T-helper 1 cell (primary cell): ENCODE measurements around the gene FYN.

Experiments
- DNase-seq, 5 donors: peaks; one replicate each; pipeline ENCODE4 v3.0.0-alpha.2; 2012 to 2020

The FYN gene

DNA sequence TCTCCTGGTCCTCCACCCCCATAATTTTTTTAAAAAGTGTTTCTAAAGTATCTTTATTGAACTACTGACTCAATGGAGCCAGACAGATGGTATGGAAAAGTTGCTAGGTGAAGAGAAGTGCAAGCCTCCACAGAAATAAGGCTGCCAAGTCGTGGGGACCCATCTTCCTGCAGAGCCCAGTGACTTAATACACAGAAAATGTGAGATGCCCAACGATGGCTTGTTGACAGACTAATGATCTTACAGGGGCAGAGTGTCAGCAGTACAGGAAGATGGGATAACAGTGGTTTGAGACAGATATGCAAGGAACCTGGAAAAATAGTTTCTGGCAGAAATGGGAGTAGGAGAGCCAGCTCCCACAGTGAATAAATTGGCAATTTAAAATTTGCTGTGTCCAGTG, 43.3 kb downstream of the FYN start:
- DNase-seq: no peak

DNA sequence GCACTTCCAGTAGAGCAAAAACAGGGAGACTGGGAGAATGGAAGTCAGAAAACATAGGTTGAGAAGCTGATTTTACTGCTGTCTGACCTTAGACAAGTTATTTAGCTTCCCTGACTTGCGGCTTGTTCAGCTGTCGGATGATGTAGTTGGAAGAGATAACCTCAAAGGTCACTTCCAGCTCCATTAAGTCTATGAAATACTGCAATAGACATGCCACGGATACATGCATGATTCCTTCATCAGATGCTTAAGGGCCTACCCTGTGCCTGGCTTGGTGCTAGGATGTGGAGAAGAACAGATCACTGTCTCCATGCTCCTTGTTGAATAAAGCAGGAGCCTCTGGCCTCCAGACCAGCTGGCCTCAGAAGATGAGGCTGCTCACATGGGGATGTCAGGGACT, 43.7 kb downstream of the FYN start:
- no peak for DNase-seq

DNA sequence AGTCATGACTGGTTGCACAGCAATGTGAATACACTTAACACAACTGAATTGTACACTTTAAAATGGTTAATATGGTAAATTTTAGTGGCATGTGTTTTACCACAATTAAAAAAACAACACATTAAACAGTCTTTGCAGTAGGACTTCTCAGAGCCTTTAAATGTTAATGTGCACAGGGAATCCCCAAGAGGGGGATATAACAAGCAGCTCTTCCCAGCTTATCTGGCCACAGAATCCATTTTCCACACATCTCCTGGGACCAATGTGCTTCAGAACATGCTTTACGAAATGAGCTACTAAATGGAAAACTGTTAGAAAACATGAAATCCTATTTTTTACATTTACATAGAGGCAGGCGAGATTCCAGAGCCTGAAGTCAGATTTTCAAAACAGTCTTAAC, 44.4 kb downstream of the FYN start:
- no peak for DNase-seq

DNA sequence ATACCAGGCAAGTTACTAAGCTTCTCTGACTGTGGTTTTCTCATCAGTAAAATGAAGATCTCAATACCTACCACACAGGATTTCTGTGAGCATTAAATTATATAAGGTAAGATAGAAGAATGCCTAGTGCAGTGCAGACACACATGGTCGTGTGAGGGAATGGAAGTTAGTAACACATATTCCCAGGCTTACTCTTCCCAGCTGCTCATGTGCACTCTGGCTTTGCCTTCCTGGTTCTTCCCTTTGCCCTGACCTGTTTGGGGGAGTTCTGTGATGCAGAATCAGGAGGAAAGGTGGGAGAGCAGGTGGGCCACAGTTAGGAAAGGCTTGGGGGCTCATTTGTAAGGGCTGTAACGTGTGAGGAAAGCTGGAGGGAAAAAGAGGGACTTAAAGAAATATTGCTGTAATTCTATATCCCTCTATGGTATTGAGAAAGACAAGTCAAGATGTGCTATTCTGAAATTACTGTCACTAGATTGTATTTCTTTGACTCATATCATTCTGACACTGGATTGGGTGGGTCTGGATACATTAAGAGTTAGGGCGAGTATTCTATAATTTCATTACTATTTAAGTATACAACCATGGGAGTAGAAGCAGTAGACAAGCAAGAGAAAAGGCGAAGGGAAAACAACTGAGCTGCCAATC, 47.7 kb downstream of the FYN start:
- DNase-seq: no peak

DNA sequence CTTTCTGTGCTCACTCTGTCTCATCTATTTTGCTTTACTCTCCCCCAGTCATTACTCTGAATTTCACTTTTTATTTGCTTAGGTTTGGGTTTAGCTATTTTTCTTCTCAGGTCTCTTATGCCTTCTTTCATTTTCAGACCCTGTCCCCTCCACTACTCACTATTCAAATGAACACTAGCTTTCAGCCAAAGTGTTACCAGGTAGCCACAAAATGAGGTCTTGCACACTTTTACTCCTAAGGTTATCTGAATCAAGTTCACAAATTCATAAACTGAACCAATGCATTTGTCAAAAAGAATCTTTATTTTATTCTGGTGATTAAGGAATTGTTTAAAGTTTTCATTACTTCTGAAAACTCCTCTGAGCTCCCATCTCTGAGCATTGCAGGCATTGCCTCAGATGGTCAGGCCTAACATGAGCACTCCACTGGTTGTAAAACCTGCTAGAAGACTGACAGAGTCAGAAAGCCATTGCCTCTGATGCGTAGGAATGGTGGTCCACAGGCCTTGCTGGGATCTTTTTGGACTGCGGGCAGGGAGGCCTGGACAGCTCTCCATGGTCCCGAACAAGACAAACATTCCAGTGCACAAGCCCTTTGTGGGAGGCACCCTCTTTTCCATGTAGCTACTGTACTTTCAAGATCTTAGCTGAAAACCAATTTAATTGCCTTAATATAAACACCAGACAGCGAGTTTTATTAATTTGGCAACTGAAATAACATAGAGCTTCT, 48.5 kb downstream of the FYN start:
- DNase-seq: no peak

DNA sequence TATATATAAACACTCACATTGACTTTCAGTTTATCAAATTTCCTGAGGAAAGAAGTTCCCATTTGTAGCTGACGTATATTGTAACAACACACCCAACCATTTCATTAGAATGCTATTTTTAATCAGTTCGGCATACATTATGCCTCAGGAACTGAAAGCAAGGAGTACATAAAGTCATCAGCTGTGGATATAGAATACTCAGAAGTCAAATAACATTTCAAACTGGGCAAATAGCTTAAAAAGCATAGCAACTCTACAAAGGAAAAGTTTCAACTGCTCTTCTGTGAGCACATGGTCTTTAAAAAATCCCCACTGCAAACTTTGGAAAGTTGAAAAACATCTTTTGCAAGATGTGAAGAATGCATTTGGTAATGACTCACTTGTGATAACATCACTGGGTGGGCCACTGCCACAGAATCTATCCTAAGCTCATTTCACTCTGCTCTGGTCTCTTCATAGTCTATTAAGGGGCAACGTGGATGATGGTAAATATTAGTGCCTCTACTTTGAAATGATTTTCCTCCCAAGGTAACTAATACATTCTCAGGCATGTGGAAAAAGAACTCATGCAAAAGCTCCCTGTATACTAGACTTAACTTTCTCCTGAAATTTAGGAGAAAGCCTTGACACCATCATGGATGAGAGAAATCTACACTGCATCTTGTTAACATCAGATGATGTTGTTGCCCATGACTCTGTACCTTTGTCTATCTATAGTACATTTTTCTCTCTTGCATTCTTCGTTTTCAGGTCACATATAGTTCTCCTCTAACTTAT, 49.2 kb downstream of the FYN start:
- no peak for DNase-seq

DNA sequence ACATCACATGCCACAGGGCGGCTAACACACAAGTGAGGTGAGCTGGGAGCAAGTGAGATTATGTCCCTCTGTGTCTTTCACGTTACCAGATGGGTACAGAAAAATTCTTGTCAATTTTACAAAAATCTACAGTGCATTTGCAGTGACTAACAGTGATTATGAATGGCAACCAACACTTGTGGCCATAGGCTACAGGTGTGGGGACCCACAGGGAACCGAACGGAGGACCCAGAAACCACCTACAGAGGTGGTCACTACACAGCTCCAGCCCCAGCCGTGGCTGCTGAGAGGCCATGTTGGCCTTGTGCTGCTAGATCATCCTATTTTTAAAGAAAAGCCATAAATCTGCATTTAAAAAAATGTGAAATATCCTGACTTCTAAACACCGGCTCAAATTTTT, 50.2 kb downstream of the FYN start:
- DNase-seq: no peak

DNA sequence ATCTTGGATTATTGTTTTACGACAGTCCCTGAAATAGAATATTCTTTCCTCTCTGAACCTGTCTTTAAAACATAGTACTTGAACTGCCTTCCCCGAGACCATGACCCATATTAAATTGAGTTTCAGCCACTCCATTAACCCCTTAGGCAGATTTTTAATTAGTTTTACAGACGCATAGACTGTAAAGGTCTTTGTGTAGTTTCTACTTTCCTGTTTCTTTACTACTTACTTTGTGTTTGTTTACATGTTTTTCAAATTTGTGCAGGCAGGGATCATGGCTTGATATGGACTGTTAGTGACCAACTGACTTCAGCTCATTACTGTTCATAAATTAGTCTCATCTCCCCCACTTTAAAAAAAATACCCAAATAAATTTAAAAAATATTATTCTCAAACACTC, 53.8 kb downstream of the FYN start:
- no peak for DNase-seq

DNA sequence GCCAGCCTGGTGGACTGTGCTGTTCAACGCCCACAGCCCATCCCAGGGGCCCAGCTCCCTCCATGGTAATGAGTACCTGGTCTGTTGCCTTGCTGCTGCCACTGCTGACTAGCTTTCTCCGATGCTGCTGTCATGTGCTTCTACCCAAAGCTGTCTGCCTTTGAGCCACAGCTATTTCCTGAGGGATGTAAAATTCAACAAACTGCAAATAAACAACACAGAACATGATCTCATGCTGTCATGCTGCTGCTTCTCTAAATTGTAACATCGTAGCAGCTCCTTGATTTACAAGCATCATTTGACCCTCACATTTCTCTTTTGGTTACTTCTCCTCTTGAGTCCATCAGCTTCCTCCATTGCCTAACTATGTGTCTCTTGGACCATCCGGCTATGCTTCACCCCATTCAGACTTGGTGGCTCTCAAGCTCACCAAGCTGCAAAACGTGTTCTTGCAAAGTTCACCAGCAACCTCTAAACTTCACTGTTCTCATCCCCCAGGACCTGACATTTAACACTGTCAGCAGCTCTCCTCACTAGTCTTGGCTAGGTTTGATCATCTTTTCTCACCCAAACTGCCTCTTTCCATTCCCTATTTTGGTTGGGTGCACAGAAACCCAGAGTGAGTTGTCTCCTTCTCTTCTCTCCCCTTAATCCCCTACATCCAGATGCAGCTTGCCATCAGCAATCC, 54.6 kb downstream of the FYN start:
- DNase-seq: no peak

DNA sequence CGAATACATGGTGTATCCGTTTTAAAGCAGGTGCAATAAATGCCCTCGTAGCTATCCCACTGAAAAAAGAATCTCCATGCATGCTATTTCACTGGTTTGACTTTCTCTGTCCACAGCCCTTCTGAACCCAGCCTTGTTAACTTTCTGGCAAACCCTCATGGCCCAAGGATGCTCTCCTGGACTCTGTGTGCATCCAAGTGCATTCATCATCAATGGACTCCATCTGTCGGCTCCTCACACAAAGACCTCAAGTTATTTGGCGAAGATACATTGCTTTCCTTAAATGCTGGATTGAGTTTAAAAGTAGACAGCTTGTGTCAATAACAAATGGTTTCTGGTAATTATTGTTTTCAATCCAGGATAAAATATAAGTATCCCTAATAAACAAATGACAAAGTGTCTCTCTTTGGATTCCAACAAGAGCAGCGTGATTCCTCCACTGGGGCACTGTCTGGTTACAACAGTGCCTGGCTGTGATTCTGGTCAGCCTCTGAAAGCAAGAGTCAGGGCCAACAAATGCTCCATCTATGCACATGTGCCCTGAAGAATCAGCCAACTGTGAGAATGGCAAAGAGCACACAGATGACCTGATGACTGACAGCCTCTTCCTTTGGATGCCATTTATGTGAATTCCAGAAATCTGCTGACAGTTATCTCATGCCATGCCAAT, 55.7 kb downstream of the FYN start:
- no peak for DNase-seq

DNA sequence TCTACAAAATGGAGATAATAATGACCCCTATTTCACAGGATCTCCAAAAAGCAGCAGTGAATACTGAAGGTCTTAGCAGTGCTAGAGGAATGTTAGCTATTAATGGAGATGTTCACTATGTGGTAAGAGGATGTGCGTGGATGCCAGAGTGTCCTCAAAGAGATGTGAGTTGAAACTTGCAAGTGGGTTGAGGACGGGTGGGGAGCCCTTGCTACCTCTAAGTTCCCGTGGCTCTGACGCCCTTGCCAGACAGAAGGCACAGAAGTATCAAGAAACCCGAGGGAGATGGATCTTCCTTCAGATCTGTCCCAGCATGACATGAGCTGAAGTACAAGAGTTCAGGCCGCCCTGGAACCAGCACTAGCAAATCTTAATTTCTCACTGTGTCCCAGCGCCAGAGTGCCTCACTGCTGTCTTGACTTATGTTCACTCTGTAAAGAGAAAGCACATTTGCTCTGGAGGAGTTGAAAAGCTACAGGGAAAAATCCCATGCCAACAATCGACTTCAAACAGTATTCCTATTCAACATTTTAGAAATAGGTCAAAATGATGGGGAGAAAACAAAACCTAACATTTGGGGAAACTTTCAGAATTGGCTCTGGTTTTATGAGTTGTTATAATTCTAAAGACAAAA, 59.5 kb downstream of the FYN start:
- DNase-seq: no peak

DNA sequence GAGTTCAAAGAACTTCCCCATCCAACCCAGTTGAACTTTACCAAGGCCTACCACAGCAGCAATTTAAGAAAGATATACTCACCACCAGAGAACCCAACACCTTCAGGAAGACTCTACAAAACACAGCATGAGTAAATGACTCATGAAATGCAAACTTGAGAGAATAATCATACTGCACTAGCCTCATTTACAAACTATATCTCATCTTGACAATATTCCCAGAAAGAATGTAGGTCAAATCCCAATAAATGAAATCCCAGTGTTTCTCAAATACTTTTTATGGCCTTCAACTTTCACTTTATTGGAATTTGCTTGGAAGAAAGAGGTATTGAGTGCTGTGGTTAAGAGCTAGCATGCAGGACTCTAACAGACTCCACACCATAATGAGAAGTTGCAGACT, 60.0 kb downstream of the FYN start:
- DNase-seq: no peak

DNA sequence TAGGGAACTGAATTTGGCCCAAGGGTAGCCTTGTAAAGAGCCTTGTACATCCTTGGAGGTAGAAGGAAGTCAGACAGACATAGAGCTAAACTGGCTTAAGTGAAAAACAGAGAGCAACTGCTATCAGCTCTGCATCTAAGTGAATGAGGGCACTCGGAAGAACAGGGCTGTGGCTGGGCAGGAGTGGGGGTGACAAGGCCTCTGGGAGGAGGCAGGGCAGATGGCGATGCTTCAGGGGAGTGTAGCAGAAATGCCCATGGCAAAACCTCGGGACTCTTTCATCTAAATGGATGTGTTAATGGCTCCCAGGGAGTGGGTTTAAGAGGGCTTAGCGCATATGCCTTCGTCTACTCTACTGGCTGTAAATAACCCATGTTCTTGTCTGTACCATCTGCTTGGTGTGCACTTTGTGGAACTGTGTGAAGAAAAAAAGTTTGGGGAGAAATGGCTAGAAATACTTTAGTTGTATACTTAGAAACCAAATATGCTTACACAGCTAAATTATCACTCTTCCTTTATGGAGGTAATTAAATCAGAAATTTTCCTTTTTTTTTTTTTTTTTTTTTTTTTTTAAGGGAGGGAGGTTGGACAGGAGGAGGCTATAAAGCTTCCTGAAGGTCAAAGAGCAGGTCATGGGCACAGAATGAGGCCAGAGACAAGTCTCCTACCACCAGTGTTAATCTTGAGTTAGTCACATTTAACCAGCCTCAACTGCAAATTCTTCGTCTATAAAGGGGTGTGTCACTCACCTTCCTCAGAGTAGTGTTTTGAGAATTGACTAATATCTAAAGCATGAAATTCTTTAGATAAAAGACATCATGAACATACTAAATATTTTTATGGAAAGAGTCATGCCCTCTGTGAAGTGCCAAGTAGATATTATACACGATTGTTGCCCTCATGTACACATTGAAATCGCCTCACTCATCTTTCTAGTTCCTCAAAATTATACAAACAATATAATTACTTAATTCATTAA, 60.9 kb downstream of the FYN start:
- no peak for DNase-seq

DNA sequence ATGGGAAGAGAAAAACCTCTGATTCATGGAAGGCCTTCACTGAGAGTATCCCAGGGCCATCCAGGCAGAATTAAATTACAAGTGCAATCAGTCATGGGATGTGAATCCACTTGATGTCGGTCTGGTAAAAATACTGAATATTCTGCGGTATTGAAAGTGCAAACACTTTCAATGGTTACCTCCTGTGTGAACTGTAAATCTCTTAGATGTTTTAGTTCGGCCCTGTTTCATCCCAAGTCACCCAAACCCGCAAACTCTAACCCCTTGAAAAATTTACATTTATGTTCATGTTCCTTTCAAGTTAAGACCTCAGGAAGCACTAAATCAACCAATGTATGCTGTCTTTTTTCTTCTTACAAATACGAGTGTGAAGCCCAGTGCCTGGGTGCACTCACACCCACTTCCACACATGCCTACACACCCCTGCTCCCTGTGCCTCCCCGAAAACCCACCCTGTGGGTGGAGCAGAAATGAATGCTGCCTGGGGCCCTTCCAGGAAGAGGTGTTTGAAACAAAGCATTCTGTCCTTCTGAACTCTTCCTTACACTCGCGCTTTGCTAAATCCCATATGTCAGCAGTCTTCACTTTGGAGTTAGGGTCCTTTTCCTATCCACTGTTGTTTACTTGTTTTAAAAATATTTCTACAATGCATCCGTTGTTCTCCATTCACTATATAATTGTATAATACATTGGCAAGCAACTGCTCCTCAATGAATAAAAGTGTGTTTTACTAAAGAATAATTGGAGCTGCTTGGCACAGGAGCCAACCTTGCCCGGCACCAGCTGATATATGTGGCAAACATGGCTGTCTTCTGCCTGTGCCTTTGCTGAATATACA, 62.7 kb downstream of the FYN start:
- no peak for DNase-seq

DNA sequence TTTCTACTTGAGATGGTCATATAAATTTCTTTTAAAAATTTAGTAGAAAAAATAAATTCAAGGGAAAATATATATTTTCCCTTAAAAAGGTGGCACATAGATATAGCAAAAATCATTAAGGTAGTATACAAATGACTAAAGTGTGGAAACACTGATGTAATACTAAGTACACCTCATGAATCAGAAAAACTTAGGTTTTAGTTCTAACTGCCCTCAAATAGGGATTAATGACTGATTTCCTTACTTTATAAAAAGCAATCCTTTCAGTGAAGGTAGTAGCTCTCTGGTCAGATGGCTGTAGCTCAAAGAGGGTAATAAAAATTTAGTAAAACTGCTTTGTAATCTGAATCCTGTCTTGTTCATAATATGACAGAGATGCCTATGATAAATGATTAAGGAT, 63.5 kb downstream of the FYN start:
- no peak for DNase-seq

DNA sequence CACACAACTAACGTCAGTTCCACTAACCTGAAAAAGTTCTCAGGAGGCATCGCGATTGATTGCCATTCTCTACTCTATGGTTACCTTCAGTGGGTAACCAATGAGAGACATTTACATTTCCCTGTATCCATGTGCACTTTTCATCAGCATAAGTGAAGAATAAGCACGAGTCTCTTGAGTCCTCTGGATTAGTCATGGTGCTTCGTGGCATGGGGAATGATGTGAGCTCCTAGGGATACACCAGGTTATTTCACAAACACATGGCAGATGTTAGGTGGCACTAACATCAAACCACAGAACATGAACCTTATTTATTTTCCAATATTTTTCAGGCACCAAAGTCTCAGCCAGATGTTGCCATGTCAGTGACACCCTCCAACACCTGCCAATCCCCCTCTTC, 64.0 kb downstream of the FYN start:
- no peak for DNase-seq

DNA sequence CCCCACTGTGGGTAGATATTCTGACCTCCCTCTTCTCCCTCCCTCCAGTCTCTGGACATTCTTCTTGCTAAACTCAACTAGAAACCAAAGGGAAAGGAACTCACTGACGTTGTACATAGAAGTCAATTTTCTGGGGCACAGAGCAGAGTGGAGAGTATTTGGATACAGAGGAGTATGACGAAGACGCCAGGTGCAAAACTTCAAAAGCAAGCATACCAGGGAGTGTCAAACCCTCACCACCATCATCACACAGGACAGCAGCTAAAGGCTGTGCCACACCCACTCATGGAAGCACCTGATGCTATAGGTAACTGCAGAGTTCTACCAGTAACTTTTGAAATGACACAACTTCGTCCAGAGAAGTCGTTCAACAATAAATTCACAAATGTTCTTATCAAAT, 64.8 kb downstream of the FYN start:
- peak in 1 of 5 donors; percentile 37 for DNase-seq

DNA sequence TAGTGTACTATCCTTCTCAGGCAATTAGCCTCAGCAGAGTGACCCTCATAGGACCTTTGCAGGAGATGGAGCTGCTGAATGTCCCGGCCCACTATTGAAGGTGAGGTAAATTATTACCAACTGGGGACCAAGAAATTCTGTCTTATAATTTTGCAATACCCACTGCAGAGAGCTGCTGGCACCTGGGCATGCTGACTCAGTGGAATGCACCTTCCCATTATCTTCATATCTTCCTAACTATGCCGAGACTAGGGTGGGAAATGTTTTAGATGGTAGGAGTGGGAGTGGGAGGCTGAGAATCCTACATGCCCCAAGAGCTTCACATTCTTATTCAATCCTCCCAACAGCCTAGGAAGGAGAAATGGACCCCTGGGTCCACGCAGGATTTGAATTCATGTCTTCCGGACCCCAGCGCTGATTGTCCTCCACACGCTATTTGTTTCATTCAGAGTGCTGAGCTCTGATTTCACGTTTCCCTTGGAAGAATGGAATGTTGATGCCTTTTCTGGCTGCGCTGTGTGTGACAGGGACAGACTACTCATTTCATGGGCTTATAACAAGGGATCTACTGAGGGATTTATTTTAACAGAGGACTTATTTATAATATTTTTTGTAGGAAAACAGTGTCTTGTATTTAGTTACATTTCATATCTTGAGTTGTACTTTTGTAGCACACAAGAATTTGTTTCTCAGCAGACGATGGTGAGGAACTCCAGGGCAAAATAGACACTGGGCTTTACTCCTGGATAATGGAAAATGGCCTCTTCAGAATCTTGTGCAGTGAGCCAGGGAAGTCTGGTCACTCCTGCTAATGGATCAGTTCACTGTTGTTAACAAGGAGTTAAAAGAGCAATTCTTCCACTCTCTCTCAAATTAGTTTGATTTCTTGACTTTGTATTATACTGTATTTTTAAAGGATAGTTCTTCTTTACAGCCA, 66.4 kb downstream of the FYN start:
- no peak for DNase-seq

DNA sequence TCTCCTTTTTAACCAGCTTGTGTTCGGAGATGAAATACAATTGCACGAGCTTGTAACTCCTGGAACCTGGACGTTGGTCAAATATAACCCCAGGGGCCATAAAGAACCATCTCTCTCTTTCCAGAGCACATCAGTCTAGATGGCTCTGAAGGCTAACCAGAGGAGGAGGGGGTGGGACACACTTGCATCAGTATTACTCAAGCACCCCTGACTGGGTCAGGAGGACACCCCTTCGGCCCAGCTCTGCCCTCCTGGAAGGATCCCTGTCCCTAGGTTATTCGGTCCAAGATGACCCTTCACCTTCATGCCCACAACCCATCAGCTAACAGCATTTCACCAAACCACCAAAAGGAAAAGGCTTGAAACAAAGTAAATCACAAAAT, 67.1 kb downstream of the FYN start:
- no peak for DNase-seq
